Right ventricle myocardium superior (tissue), 1 donor: ENCODE measurements around the gene PFKFB3. TPM values are rescaled to one million over a fixed set of nuclear protein-coding genes. Genes with fewer than 3 reads are reported as not detected.
"Not testable (repeated sequence)": the region's sequence is repeated elsewhere in the genome, so short reads cannot be mapped to it uniquely, and the experiment has no call there.

Source experiments
- ATAC-seq: fragments of 200-7000 bp; cut with Tn5 transposase; one replicate; pipeline ENCODE4 v1.9.1; 2020; ENCODE audit warnings: mild to moderate bottlenecking; ENCODE audit not compliant: poor library complexity
- DNase-seq: peaks from one replicate; pipeline ENCODE4 v3.0.0-alpha.2; 2020
- intact Hi-C: fragments of 100-400 bp; cut with DNase I; formaldehyde crosslinking; loops from one replicate; pipeline ENCODE4 v1.11.2; 2022
- total RNA-seq: library from RNA; stranded (reverse); fragmentation: NEBNext Ultra II Directional; extraction: Animal tissue kit (Norgen Biotek cat#: 25700); gene quantifications from one replicate; pipeline ENCODE4 v1.2.1, GENCODE V29; 2021
- donor health status: DM: no; HTN: yes; CAD: no; lungs with severe emphysema.

The PFKFB3 gene
- total RNA-seq, 1 donor from 2014 or later: 24.7 TPM

- no peak for DNase-seq
- intact Hi-C loops: no loop called here
- peak; percentile 28 for ATAC-seq
Observed at GRCh38 chr10:6228010-6228511, 25.3 kb downstream of the PFKFB3 start.

- no peak for DNase-seq
- intact Hi-C loops: no loop called here
- ATAC-seq: peak; percentile 18
Observed at GRCh38 chr10:6228647-6229046, 25.9 kb downstream of the PFKFB3 start.

- intact Hi-C loops: no loop called here
- ATAC-seq: no peak
- DNase-seq: no peak
Observed at GRCh38 chr10:6229290-6229689, 26.6 kb downstream of the PFKFB3 start.

GRCh38 chr10:6229746-6230145, 27.0 kb downstream of the PFKFB3 start:
- DNase-seq (no peak), ATAC-seq (no peak)
- intact Hi-C loops: no loop called here

GRCh38 chr10:6230315-6230714, 27.6 kb downstream of the PFKFB3 start:
- no peak for DNase-seq
- intact Hi-C loops: no loop called here
- no peak for ATAC-seq

GRCh38 chr10:6231146-6231545, 28.4 kb downstream of the PFKFB3 start:
- intact Hi-C loops: no loop called here
- DNase-seq (no peak), ATAC-seq (no peak)

- DNase-seq: no peak
- intact Hi-C loops: no loop called here
- no peak for ATAC-seq
Observed at GRCh38 chr10:6231730-6232129, 29.0 kb downstream of the PFKFB3 start.

- DNase-seq (no peak), ATAC-seq (no peak)
- intact Hi-C loops: no loop called here
Observed at GRCh38 chr10:6232225-6232807, 29.6 kb downstream of the PFKFB3 start.

GRCh38 chr10:6232846-6233724, 30.4 kb downstream of the PFKFB3 start:
- DNase-seq (no peak), ATAC-seq (peak; percentile 38)
- intact Hi-C loops: no loop called here

GRCh38 chr10:6233725-6234277, 31.1 kb downstream of the PFKFB3 start:
- intact Hi-C loops: no loop called here
- ATAC-seq (no peak), DNase-seq (no peak)

- intact Hi-C loops: no loop called here
- no peak for ATAC-seq
- no peak for DNase-seq
Observed at GRCh38 chr10:6234371-6234770, 31.6 kb downstream of the PFKFB3 start.

GRCh38 chr10:6236349-6237198, 33.8 kb downstream of the PFKFB3 start:
- intact Hi-C loops: no loop called here
- no peak for ATAC-seq
- no peak for DNase-seq

GRCh38 chr10:6237199-6237530, 34.4 kb downstream of the PFKFB3 start:
- DNase-seq (no peak), ATAC-seq (no peak)
- intact Hi-C loops: no loop called here

GRCh38 chr10:6238587-6239212, 36.0 kb downstream of the PFKFB3 start:
- ATAC-seq, intact Hi-C loops, DNase-seq: not testable (repeated sequence)

- peak; percentile 39 for ATAC-seq
- intact Hi-C loops: no loop called here
- no peak for DNase-seq
Observed at GRCh38 chr10:6239213-6239991, 36.7 kb downstream of the PFKFB3 start.

GRCh38 chr10:6240254-6240653, 37.5 kb downstream of the PFKFB3 start:
- intact Hi-C loops: no loop called here
- ATAC-seq (no peak), DNase-seq (no peak)

- intact Hi-C loops: no loop called here
- no peak for DNase-seq
- ATAC-seq: no peak
Observed at GRCh38 chr10:6242089-6242488, 39.4 kb downstream of the PFKFB3 start.

GRCh38 chr10:6244510-6244909, 41.8 kb downstream of the PFKFB3 start:
- DNase-seq: no peak
- no peak for ATAC-seq
- intact Hi-C loops: no loop called here
